Ascending aorta (tissue), 2 donors: ENCODE data around the gene HIGD2A. TPM values are rescaled to one million over a fixed set of nuclear protein-coding genes. Genes with fewer than 3 reads are reported as not detected.

Experiments used
- DNase-seq, 2 donors: peaks; one replicate each; pipeline ENCODE4 v3.0.0-alpha.2; 2019; ENCODE audit warnings: low spot score in 2 of 2
- H3K27ac ChIP-seq, 2 donors: fragments of 200-600 bp; sonication (generic); one replicate each; pipeline ENCODE4 v1.5.1; 2016 to 2017; ENCODE audit warnings: mild to moderate bottlenecking in 1 of 2
- H3K27me3 ChIP-seq: fragments of 200-600 bp; sonication (generic); one replicate; pipeline ENCODE4 v1.5.1; 2017
- H3K36me3 ChIP-seq, 2 donors: fragments of 200-600 bp; sonication (generic); one replicate each; pipeline ENCODE4 v1.5.1; 2016
- H3K4me1 ChIP-seq, 2 donors: fragments of 200-600 bp; sonication (generic); one replicate each; pipeline ENCODE4 v1.5.1; 2016 to 2017; ENCODE audit warnings: mild to moderate bottlenecking in 1 of 2
- H3K4me3 ChIP-seq, 2 donors: fragments of 200-600 bp; sonication (generic); one replicate each; pipeline ENCODE4 v1.5.1; 2016 to 2017; ENCODE audit warnings: mild to moderate bottlenecking in 1 of 2
- H3K9me3 ChIP-seq, 2 donors: fragments of 200-600 bp; sonication (generic); one replicate each; pipeline ENCODE4 v1.5.1; 2016
- intact Hi-C: fragments of 100-400 bp; cut with DNase I; formaldehyde crosslinking; loops from one replicate; pipeline ENCODE4 v1.15.1; 2023
- total RNA-seq: library from RNA; depleted of rRNA; stranded (reverse); fragments of >200 nt; gene quantifications from one replicate; pipeline ENCODE4 v1.1.0, GENCODE V29; 2016
- TF ChIP-seq, protein P1 (sequence below), 3 experiments: fragments of 200-600 bp in 2 of 3; fragments of 450-650 bp in 1 of 3; sonication (generic) in 2 of 3; IDR thresholded peaks; one replicate each; pipeline ENCODE4 v1.5.1; 2016 to 2019; ENCODE audit warnings: antibody characterized with exemption in 3 of 3, mild to moderate bottlenecking in 1 of 3, moderate library complexity in 1 of 3

HIGD2A gene
- total RNA-seq, 1 donor from 2014 or later: 36.7 TPM

GRCh38 chr5:176412517-176413254 lies 24.1 kb downstream of the HIGD2A start:
- Histone ChIP-seq H3K27me3 (no peaks in the 10 kb centered on the region), H3K9me3 (no peaks in the 10 kb centered on the region), H3K4me1 (peaks cover 0 to 32% of the 10 kb centered on the region in 2 donors), H3K27ac (peak overlapping the region; percentile 24 to 92), H3K36me3 (peaks cover 17 to 21% of the 10 kb centered on the region in 2 donors), H3K4me3 (no peak overlapping the region)
- intact Hi-C loops: no loop called here
- DNase-seq: peak in 1 of 2 donors; percentile 33
- TF ChIP-seq, protein P1, sequence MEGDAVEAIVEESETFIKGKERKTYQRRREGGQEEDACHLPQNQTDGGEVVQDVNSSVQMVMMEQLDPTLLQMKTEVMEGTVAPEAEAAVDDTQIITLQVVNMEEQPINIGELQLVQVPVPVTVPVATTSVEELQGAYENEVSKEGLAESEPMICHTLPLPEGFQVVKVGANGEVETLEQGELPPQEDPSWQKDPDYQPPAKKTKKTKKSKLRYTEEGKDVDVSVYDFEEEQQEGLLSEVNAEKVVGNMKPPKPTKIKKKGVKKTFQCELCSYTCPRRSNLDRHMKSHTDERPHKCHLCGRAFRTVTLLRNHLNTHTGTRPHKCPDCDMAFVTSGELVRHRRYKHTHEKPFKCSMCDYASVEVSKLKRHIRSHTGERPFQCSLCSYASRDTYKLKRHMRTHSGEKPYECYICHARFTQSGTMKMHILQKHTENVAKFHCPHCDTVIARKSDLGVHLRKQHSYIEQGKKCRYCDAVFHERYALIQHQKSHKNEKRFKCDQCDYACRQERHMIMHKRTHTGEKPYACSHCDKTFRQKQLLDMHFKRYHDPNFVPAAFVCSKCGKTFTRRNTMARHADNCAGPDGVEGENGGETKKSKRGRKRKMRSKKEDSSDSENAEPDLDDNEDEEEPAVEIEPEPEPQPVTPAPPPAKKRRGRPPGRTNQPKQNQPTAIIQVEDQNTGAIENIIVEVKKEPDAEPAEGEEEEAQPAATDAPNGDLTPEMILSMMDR (IDR thresholded peaks at IDR 0.05): no peak

- Histone ChIP-seq H3K4me3 (no peak overlapping the region), H3K4me1 (peaks cover 0 to 32% of the 10 kb centered on the region in 2 donors), H3K36me3 (peaks cover 12 to 16% of the 10 kb centered on the region in 2 donors), H3K27me3 (no peaks in the 10 kb centered on the region), H3K9me3 (no peaks in the 10 kb centered on the region), H3K27ac (peak overlapping the region; percentile 24 to 92)
- intact Hi-C loops: no loop called here
- DNase-seq: peak in 1 of 2 donors; percentile 74
- TF ChIP-seq, protein P1 (IDR thresholded peaks at IDR 0.05): no peak
Observed at GRCh38 chr5:176413255-176413565, 24.7 kb downstream of the HIGD2A start.

GRCh38 chr5:176413709-176414191 lies 25.2 kb downstream of the HIGD2A start:
- H3K4me1 ChIP-seq: peaks cover 0 to 32% of the 10 kb centered on the region in 2 donors
- H3K4me3 ChIP-seq: peak overlapping the region in 1 of 2 donors; percentile 14
- no peaks in the 10 kb centered on the region for H3K9me3 ChIP-seq
- H3K36me3 ChIP-seq: peaks cover 9 to 10% of the 10 kb centered on the region in 2 donors
- TF ChIP-seq, protein P1 (IDR thresholded peaks at IDR 0.05): no peak
- H3K27me3 ChIP-seq: no peaks in the 10 kb centered on the region
- peak overlapping the region; percentile 24 to 92 for H3K27ac ChIP-seq
- intact Hi-C loops: no loop called here
- DNase-seq: no peak

DNA sequence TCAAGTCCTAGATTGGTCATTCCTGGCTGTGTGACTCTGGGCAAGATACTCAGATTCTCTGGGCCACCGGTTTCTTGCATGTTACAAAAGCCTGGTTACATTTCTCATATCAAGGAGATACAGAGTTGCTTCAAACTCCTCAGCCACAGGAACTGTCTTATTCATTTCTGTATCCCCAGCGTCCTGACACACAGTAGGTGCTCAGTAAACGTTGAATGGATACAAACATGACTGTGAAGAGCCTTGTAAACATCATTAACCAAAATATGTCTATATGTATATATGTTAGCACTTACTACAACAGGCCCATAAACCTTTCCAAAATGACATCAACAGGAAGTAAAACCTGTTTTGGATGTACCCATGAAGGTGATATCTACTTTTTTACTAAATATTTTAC lies 26.2 kb downstream of the HIGD2A start:
- TF ChIP-seq, protein P1 (IDR thresholded peaks at IDR 0.05): no peak
- Histone ChIP-seq H3K4me1 (peaks cover 0 to 32% of the 10 kb centered on the region in 2 donors), H3K4me3 (peak overlapping the region; percentile 64 to 71), H3K27me3 (no peaks in the 10 kb centered on the region), H3K9me3 (no peaks in the 10 kb centered on the region), H3K36me3 (peaks cover 4 to 9% of the 10 kb centered on the region in 2 donors), H3K27ac (peak overlapping the region; percentile 80 to 92)
- no peak for DNase-seq
- intact Hi-C loops: loop anchor here (5.0 kb wide), 1 partner anchor 52 kb away; the partner anchor contains the start of gene KIAA1191

- Histone ChIP-seq H3K9me3 (no peaks in the 10 kb centered on the region), H3K27me3 (no peaks in the 10 kb centered on the region), H3K27ac (peak overlapping the region; percentile 80 to 92), H3K4me3 (peak overlapping the region; percentile 64 to 71), H3K36me3 (peaks cover 0 to 3% of the 10 kb centered on the region in 2 donors), H3K4me1 (peaks cover 0 to 32% of the 10 kb centered on the region in 2 donors)
- TF ChIP-seq, protein P1 (IDR thresholded peaks at IDR 0.05): no peak
- intact Hi-C loops: loop anchor here (5.0 kb wide), 1 partner anchor 53 kb away; the partner anchor contains the start of gene KIAA1191
- no peak for DNase-seq
Observed at GRCh38 chr5:176415240-176415951, 26.8 kb downstream of the HIGD2A start.
